Measurements from ENCODE around the gene SDHB.

Gene SDHB

GRCh38 chr1:17053685-17054410, at the start of gene SDHB:
Gene SDHB, minus strand, starts transcription at chr1:17054032. Its CDS starts 13 bp downstream, at chr1:17054019.
- peak; percentile 98 for DNase-seq

- DNase-seq = no peak
Measured at GRCh38 chr1:17102232-17102631, 48.4 kb upstream of the SDHB start.

GRCh38 chr1:17101261-17101660, 47.4 kb upstream of the SDHB start:
- no peak for DNase-seq

- DNase-seq = no peak
Measured at GRCh38 chr1:17099616-17100340, 45.9 kb upstream of the SDHB start.

- DNase-seq = no peak
Measured at GRCh38 chr1:17098446-17099317, 44.9 kb upstream of the SDHB start.

GRCh38 chr1:17097787-17098186, 44.0 kb upstream of the SDHB start:
- no peak for DNase-seq

- DNase-seq = no peak
Measured at GRCh38 chr1:17097147-17097546, 43.3 kb upstream of the SDHB start.

GRCh38 chr1:17096584-17096983, 42.8 kb upstream of the SDHB start:
- DNase-seq = no peak

- no peak for DNase-seq
Measured at GRCh38 chr1:17095141-17095540, 41.3 kb upstream of the SDHB start.

- no peak for DNase-seq
Measured at GRCh38 chr1:17094664-17095063, 40.8 kb upstream of the SDHB start.

GRCh38 chr1:17093822-17094393, 40.1 kb upstream of the SDHB start:
- DNase-seq = no peak

- DNase-seq = no peak
Measured at GRCh38 chr1:17091252-17091651, 37.4 kb upstream of the SDHB start.

- DNase-seq = no peak
Measured at GRCh38 chr1:17089506-17089905, 35.7 kb upstream of the SDHB start.

- no peak for DNase-seq
Measured at GRCh38 chr1:17086751-17087150, 32.9 kb upstream of the SDHB start.

GRCh38 chr1:17084787-17085186, 31.0 kb upstream of the SDHB start:
- no peak for DNase-seq

GRCh38 chr1:17082761-17083160, 28.9 kb upstream of the SDHB start:
- DNase-seq = no peak

GRCh38 chr1:17081439-17081838, 27.6 kb upstream of the SDHB start:
- no peak for DNase-seq

GRCh38 chr1:17080880-17081279, 27.0 kb upstream of the SDHB start:
- DNase-seq = no peak

- no peak for DNase-seq
Measured at GRCh38 chr1:17080085-17080759, 26.4 kb upstream of the SDHB start.

GRCh38 chr1:17078991-17079868, 25.4 kb upstream of the SDHB start:
- DNase-seq = no peak

- DNase-seq = no peak
Measured at GRCh38 chr1:17075470-17076255, 21.8 kb upstream of the SDHB start.

Data from fibroblast of skin of right quadriceps (primary cell).